ENCODE measurements around the gene SDC4.

- TF ChIP-seq CTCF (IDR thresholded peaks at IDR 0.05 in 4 of 5, conservative IDR thresholded peaks at IDR 0.05 in 1 of 5): no peak
- TF ChIP-seq POLR2A (IDR thresholded peaks at IDR 0.05): no peak
Observed at GRCh38 chr20:45378191-45378590, 30.0 kb upstream of the SDC4 start, which contains the start of gene TP53TG5.
